Loucy (cell line): Measurements from ENCODE around the gene CAMTA1.

Source experiments
- EZH2phosphoT487 ChIP-seq: fragments of 200-600 bp; IDR thresholded peaks from 2 replicates; pipeline ENCODE4 v1.6.1; 2018; ENCODE audit warnings: antibody characterized with exemption, mild to moderate bottlenecking, moderate library complexity, borderline replicate concordance
- TF ChIP-seq, protein P1 (sequence below): fragments of 200-600 bp; sonication (generic); conservative IDR thresholded peaks from 2 replicates; pipeline ENCODE4 v1.5.1; 2014; ENCODE audit warnings: mild to moderate bottlenecking, antibody characterized with exemption, low read length

- TF ChIP-seq, protein P1, sequence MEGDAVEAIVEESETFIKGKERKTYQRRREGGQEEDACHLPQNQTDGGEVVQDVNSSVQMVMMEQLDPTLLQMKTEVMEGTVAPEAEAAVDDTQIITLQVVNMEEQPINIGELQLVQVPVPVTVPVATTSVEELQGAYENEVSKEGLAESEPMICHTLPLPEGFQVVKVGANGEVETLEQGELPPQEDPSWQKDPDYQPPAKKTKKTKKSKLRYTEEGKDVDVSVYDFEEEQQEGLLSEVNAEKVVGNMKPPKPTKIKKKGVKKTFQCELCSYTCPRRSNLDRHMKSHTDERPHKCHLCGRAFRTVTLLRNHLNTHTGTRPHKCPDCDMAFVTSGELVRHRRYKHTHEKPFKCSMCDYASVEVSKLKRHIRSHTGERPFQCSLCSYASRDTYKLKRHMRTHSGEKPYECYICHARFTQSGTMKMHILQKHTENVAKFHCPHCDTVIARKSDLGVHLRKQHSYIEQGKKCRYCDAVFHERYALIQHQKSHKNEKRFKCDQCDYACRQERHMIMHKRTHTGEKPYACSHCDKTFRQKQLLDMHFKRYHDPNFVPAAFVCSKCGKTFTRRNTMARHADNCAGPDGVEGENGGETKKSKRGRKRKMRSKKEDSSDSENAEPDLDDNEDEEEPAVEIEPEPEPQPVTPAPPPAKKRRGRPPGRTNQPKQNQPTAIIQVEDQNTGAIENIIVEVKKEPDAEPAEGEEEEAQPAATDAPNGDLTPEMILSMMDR, result no peak
- no peak for TF ChIP-seq EZH2phosphoT487
Observed at GRCh38 chr1:6866825-6867224, 81.6 kb downstream of the CAMTA1 start.
